OCI-LY7 (cell line): Measurements from ENCODE around the gene CASZ1.

Source experiments
- CTCF ChIP-seq: fragments of 200-600 bp; sonication (generic); conservative IDR thresholded peaks from 2 replicates; pipeline ENCODE4 v1.5.1; 2014; ENCODE audit warnings: mild to moderate bottlenecking, antibody characterized with exemption, low read length, moderate library complexity, mixed read lengths
- EZH2phosphoT487 ChIP-seq: fragments of 200-600 bp; sonication (generic); IDR thresholded peaks from 2 replicates; pipeline ENCODE4 v1.6.1; 2018; ENCODE audit warnings: low read depth, borderline replicate concordance, mild to moderate bottlenecking, mixed run types, antibody characterized with exemption, low read length, moderate library complexity, mixed read lengths

- no peak for TF ChIP-seq CTCF
- TF ChIP-seq EZH2phosphoT487 = no peak
Observed at GRCh38 chr1:10655002-10655401, 141.4 kb downstream of the CASZ1 start.
